GM06990 (cell line): ENCODE results near the gene CPLANE1.
"Not testable (repeated sequence)": the region's sequence is repeated elsewhere in the genome, so short reads cannot be mapped to it uniquely, and the experiment has no call there.

ENCODE experiments used
- DNase-seq: peaks from one replicate; pipeline ENCODE4 v3.0.0-alpha.2; 2011; ENCODE audit not compliant: insufficient read length; ENCODE audit errors: extremely low read depth
- H3K27me3 ChIP-seq: replicated peaks from 2 replicates; pipeline ENCODE4 v1.6.0; 2011; ENCODE audit warnings: low read length; ENCODE audit not compliant: control insufficient read depth, insufficient read depth
- H3K36me3 ChIP-seq: 2 replicates; pipeline ENCODE4 v1.5.1; 2011; ENCODE audit warnings: low read length; ENCODE audit not compliant: control insufficient read depth, insufficient read depth
- H3K4me3 ChIP-seq: replicated peaks from 2 replicates; pipeline ENCODE4 v1.5.1; 2011; ENCODE audit warnings: low read depth, mild to moderate bottlenecking, control low read depth, low read length
- TF ChIP-seq, protein P1 (sequence below): IDR thresholded peaks from 2 replicates; pipeline ENCODE4 v1.5.1; 2011; ENCODE audit warnings: low read length, control low read depth, mild to moderate bottlenecking, inconsistent platforms; ENCODE audit not compliant: insufficient read depth, poor library complexity, severe bottlenecking

The CPLANE1 gene

DNA sequence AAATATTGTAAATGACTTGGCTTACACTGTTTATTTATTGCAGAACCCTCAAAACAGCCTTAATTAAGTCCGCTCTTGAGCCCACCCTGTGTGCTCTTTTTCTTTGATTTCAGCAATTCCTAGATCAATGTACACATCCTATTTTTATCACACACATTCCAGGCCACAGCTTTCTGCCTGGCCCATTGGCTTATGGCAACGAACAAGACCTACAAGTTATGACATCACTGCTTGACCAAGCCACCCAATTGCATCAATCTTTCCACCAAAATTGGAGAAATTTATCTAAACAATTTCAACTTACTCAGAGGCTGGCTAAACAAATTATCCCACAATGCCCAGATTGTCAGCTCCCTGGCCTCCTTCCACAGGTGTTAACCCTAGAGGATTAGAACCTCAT is 158.4 kb downstream of the CPLANE1 start:
- DNase-seq, result no peak
- TF ChIP-seq, protein P1, sequence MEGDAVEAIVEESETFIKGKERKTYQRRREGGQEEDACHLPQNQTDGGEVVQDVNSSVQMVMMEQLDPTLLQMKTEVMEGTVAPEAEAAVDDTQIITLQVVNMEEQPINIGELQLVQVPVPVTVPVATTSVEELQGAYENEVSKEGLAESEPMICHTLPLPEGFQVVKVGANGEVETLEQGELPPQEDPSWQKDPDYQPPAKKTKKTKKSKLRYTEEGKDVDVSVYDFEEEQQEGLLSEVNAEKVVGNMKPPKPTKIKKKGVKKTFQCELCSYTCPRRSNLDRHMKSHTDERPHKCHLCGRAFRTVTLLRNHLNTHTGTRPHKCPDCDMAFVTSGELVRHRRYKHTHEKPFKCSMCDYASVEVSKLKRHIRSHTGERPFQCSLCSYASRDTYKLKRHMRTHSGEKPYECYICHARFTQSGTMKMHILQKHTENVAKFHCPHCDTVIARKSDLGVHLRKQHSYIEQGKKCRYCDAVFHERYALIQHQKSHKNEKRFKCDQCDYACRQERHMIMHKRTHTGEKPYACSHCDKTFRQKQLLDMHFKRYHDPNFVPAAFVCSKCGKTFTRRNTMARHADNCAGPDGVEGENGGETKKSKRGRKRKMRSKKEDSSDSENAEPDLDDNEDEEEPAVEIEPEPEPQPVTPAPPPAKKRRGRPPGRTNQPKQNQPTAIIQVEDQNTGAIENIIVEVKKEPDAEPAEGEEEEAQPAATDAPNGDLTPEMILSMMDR, result no peak
- no peaks in the 10 kb centered on the region for H3K27me3 ChIP-seq
- H3K4me3 ChIP-seq, result no peak overlapping the region
- no peaks in the 10 kb centered on the region for H3K36me3 ChIP-seq

DNA sequence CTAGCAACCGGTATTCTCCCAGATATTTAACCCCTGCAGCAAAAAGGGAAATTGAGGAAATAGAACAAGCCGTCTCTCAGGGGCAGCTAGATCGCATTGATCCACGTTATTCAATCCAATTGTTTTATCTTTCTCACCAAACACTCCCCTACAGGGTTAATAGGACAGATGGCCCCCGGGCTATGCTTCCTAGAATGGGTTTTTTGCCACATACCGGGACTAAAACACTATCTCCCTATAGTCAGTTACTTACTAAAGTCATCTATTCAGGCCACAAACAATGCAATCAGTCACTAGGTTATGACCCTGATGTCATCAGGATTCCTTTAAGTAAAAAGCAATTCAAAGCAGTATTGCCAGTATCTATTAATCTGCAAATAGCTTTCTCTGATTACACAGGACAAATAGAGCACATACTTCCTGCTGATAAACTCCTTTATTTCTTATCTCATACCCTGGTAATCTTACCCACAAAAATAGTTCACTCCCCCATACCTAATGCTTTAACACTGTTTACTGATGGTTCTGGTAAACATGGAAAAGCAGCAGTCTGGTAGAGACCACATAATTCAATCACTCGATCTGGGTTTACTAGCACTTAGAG is 159.0 kb downstream of the CPLANE1 start:
- TF ChIP-seq, protein P1, result no peak
- no peak for DNase-seq
- Histone ChIP-seq H3K27me3 (no peaks in the 10 kb centered on the region), H3K36me3 (no peaks in the 10 kb centered on the region), H3K4me3 (no peak overlapping the region)

DNA sequence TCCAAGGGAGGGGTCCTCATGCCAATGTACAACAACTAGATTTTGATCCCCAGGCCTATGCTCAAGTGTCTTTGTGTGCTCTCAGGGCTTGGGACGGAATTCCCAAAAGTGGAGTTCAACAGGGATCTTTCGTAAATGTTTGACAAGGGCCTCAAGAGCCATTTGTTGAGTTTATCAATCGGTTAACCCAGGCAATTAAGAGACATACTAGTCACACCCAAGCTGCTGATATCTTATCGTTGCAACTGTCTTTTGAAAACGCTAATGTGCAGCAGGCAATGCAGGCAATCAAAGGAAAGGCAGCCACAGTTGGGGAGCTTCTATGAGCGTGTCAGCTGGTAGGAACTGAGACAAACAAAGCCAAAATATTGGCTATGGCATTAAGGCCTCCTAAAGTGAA is 161.2 kb downstream of the CPLANE1 start:
- TF ChIP-seq, protein P1, result no peak
- H3K36me3 ChIP-seq, result no peaks in the 10 kb centered on the region
- no peak overlapping the region for H3K4me3 ChIP-seq
- no peak for DNase-seq
- H3K27me3 ChIP-seq, result no peaks in the 10 kb centered on the region

DNA sequence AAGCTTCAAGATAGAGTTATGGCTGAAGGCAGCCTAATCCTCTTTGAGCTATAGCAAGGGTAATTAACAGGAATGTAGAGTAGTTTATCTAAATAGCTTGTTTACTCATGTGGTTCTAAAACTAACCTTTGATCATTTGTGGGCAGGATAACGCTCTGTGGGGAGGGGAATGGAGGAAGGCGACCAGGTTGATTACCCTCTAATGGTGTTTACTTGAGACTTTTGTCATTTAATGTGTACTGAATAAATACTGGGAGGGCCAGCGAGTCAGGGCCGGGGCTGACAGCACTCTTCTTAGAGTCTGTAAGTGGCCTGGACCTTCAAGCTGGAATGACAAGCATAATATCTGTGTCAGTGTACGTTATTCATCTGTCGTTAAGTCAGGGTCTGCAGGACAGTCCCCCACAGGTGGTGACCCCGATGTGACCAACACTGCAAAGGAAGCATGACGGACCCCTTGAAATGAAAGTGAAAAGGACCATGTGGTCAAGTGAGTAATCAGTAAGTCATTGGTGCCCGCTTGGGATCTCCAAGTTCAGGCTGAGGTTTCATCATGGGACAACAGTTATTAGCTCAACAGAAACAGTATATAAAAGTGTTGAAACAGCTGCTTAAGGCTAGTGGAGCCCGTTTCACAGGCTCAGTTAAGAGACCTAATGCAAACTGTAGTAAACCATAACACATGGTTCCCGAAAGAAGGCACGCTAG is 162.6 kb downstream of the CPLANE1 start:
- TF ChIP-seq, protein P1, result no peak
- Histone ChIP-seq H3K27me3 (no peaks in the 10 kb centered on the region), H3K4me3 (no peak overlapping the region), H3K36me3 (no peaks in the 10 kb centered on the region)
- no peak for DNase-seq

DNA sequence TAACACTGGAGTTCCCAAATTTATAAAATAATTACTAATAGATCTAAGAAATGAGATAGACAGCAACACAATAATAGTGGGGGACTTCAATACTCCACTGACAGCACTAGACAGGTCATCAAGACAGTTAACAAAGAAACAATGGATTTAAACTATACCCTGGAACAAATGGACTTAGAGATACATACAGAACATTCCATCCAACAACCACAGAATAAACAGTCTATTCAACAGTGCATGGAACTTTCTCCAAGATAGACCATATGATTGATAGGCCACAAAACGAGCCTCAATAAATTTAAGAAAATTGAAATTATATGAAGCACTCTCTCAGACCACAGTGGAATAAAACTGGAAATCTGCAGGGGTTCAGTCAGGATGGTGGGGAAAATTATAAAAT is 163.2 kb downstream of the CPLANE1 start:
- H3K4me3 ChIP-seq, H3K27me3 ChIP-seq, H3K36me3 ChIP-seq, DNase-seq: not testable (repeated sequence)

DNA sequence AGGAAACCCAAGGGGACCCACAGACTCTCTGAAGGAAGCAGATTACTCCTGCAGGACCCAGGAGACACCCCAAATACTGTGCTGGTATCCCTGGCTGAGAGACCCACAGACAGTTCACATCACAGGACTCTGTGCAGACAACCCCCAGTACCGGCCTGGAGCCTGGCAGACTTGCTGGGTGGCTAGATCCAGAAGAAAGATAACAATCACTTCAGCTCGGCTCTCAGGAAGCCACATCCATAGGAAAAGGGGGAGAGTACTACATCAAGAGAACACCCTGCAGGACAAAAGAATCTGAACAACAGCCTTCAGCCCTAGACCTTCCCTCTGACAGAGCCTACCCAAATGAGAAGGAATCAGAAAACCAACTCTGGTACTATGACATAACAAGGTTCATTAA is 166.2 kb downstream of the CPLANE1 start:
- H3K27me3 ChIP-seq, DNase-seq, H3K36me3 ChIP-seq, H3K4me3 ChIP-seq: not testable (repeated sequence)

DNA sequence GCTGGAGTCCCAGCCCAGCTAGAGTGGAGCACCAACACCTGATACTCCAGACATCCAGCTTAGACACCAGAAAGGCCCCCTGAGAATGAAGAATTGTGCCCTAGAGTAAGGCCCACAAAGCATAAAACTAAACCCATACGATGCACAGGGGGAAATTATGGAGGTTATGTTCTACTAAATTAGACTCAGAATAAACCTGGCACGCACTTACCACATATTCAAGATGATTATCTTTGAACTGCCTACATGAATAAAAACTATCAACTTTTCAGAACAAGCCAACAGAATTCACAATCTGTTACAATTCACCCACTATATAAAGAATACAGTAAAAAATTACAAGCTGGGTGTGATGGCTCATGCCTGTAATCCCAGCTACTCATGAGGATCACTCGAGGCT is 168.5 kb downstream of the CPLANE1 start:
- no peak for DNase-seq

More for the DNA sequence above, 168.5 kb downstream of the CPLANE1 start:
- H3K36me3 ChIP-seq, result no peaks in the 10 kb centered on the region
- TF ChIP-seq, protein P1, result no peak
- H3K4me3 ChIP-seq, result no peak overlapping the region
- no peaks in the 10 kb centered on the region for H3K27me3 ChIP-seq
